Nephron (organoid): Measurements from ENCODE around the gene LIPF.

Experiments used
- H3K27ac Mint-ChIP-seq, 3 experiments: 2 replicates each; pipeline ENCODE4 v1.8.0; 2020; ENCODE audit warnings: mixed read lengths in 3 of 3, mild to moderate bottlenecking in 2 of 3, moderate library complexity in 1 of 3
- H3K27me3 Mint-ChIP-seq: 2 replicates; pipeline ENCODE4 v1.8.0; 2021; ENCODE audit warnings: low read depth, mild to moderate bottlenecking, moderate library complexity, mixed read lengths
- H3K36me3 Mint-ChIP-seq: 2 replicates; pipeline ENCODE4 v1.8.0; 2020; ENCODE audit warnings: low read depth, mixed read lengths
- H3K4me1 Mint-ChIP-seq: 2 replicates; pipeline ENCODE4 v1.8.0; 2020; ENCODE audit warnings: mixed read lengths
- H3K4me3 Mint-ChIP-seq, 3 experiments: 2 replicates each; pipeline ENCODE4 v1.8.0; 2020; ENCODE audit warnings: mild to moderate bottlenecking in 3 of 3, mixed read lengths in 3 of 3, moderate library complexity in 2 of 3
- H3K9me3 Mint-ChIP-seq: 2 replicates; pipeline ENCODE4 v1.8.0; 2020; ENCODE audit warnings: mixed read lengths
- CTCF ChIP-seq, 3 experiments: fragments of 200-600 bp; sonication (generic); IDR thresholded peaks; one replicate each; pipeline ENCODE4 v1.5.0; 2021; ENCODE audit warnings: antibody characterized with exemption in 3 of 3; ENCODE audit not compliant: unreplicated experiment in 3 of 3

Gene LIPF

GRCh38 chr10:88668465-88668864, 4.2 kb downstream of the LIPF start:
- H3K27ac Mint-ChIP-seq = no peak overlapping the region
- H3K4me1 Mint-ChIP-seq = no peaks in the 10 kb centered on the region
- TF ChIP-seq CTCF (IDR thresholded peaks at IDR 0.05; ENCODE audit: unreplicated experiment in 3 of 3) = no peak
- no peaks in the 10 kb centered on the region for H3K9me3 Mint-ChIP-seq
- H3K27me3 Mint-ChIP-seq = no peaks in the 10 kb centered on the region
- no peaks in the 10 kb centered on the region for H3K36me3 Mint-ChIP-seq
- no peak overlapping the region for H3K4me3 Mint-ChIP-seq

GRCh38 chr10:88670497-88670896, 6.3 kb downstream of the LIPF start:
- no peaks in the 10 kb centered on the region for H3K36me3 Mint-ChIP-seq
- TF ChIP-seq CTCF (IDR thresholded peaks at IDR 0.05; ENCODE audit: unreplicated experiment in 3 of 3) = no peak
- no peak overlapping the region for H3K27ac Mint-ChIP-seq
- no peaks in the 10 kb centered on the region for H3K27me3 Mint-ChIP-seq
- no peak overlapping the region for H3K4me3 Mint-ChIP-seq
- H3K9me3 Mint-ChIP-seq = no peaks in the 10 kb centered on the region
- H3K4me1 Mint-ChIP-seq = no peaks in the 10 kb centered on the region

GRCh38 chr10:88672041-88672440, 7.8 kb downstream of the LIPF start:
- Mint-ChIP-seq H3K4me1 (no peaks in the 10 kb centered on the region), H3K9me3 (no peaks in the 10 kb centered on the region), H3K4me3 (no peak overlapping the region), H3K36me3 (no peaks in the 10 kb centered on the region), H3K27me3 (no peaks in the 10 kb centered on the region), H3K27ac (peak overlapping the region in 2 of 3 experiments; percentile 22 to 74)
- no peak for TF ChIP-seq CTCF (IDR thresholded peaks at IDR 0.05; ENCODE audit: unreplicated experiment in 3 of 3)

GRCh38 chr10:88676283-88677060, 12.2 kb downstream of the LIPF start:
- no peak overlapping the region for H3K27ac Mint-ChIP-seq
- H3K9me3 Mint-ChIP-seq = no peaks in the 10 kb centered on the region
- H3K36me3 Mint-ChIP-seq = no peaks in the 10 kb centered on the region
- TF ChIP-seq CTCF (IDR thresholded peaks at IDR 0.05; ENCODE audit: unreplicated experiment in 3 of 3) = no peak
- no peak overlapping the region for H3K4me3 Mint-ChIP-seq
- H3K4me1 Mint-ChIP-seq = no peaks in the 10 kb centered on the region
- no peaks in the 10 kb centered on the region for H3K27me3 Mint-ChIP-seq

- Mint-ChIP-seq H3K36me3 (no peaks in the 10 kb centered on the region), H3K9me3 (no peaks in the 10 kb centered on the region), H3K27me3 (no peaks in the 10 kb centered on the region), H3K4me1 (no peaks in the 10 kb centered on the region), H3K4me3 (no peak overlapping the region), H3K27ac (no peak overlapping the region)
- no peak for TF ChIP-seq CTCF (IDR thresholded peaks at IDR 0.05; ENCODE audit: unreplicated experiment in 3 of 3)
These were observed 16.7 kb downstream of the LIPF start for GRCh38 chr10:88680958-88681357.

GRCh38 chr10:88682491-88682890, 18.2 kb downstream of the LIPF start:
- Mint-ChIP-seq H3K36me3 (no peaks in the 10 kb centered on the region), H3K9me3 (no peaks in the 10 kb centered on the region), H3K4me3 (no peak overlapping the region), H3K4me1 (no peaks in the 10 kb centered on the region), H3K27me3 (peaks cover 3% of the 10 kb centered on the region), H3K27ac (no peak overlapping the region)
- TF ChIP-seq CTCF (IDR thresholded peaks at IDR 0.05; ENCODE audit: unreplicated experiment in 3 of 3) = no peak
